Cardiac atrium fibroblast (primary cell): ENCODE data around the gene PYCARD. TPM values are rescaled to one million over a fixed set of nuclear protein-coding genes. Genes with fewer than 3 reads are reported as not detected.

Experiments used
- total RNA-seq: library from RNA; depleted of rRNA; stranded (reverse); fragments of >200 nt; gene quantifications from 2 replicates; pipeline ENCODE4 v1.2.3, GENCODE V29; 2015

The PYCARD gene
- 43.1 and 57.0 TPM in 2 replicates for total RNA-seq

GRCh38 chr16:31202414-31203375, at the start of gene PYCARD:
TSS of gene PYCARD (minus strand) at chr16:31202760. CDS start at chr16:31202690, 70 bp downstream.

GRCh38 chr16:31216422-31217135, 14.0 kb upstream of the PYCARD start, which contains the start of gene PYDC1:
TSS of gene PYDC1 (minus strand) at chr16:31217135. CDS start at chr16:31217028, 107 bp downstream.

GRCh38 chr16:31213877-31214707, 11.5 kb upstream of the PYCARD start, which contains the start of gene TRIM72:
TSS of gene TRIM72 (plus strand) at chr16:31214119. CDS start at chr16:31214739, 620 bp downstream.

DNA sequence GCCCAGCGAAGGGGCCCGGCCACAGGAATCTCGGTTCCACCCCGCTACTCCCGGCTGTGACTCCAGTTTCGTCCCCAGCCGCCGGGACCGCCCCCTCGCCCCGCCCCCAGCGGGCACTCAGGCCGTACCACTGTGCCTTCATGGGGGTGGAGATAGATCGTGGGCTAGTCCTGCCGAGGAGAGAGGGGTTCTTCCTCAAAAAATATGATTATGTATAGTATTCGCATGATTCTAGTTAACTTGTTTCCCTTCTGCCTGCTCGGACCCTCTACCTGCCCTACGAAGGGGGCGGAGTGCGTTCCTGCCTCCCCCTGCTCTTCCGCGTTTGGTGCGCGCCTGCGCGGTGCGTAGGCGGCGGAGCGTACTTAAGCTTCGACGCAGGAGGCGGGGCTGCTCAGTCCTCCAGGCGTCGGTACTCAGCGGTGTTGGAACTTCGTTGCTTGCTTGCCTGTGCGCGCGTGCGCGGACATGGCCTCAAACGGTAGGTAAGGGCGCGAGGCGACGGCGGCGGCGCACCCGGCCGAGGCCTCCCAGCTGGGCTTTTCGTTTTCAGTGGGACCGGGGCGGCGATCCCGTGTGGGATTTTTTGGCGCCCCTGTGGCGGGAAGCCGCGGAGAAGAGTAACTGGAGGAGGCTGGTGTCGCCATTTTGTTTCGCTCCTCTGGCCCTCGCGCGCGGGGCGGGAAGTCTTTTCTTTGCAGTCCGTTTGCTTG, 22.7 kb downstream of the PYCARD start, which contains the start of gene FUS:
Gene FUS, plus strand, starts transcription at position 393 of the 713 bp plus-strand sequence. Its CDS starts 76 bp downstream, at position 469.

Other genes with a start within 250 kb of the PYCARD start
- 3.1 and 4.5 TPM in 2 replicates for gene SETD1A, start 245.0 kb downstream of the PYCARD start, total RNA-seq
- gene HSD3B7, start 217.6 kb downstream of the PYCARD start, total RNA-seq, result 6.8 and 11.6 TPM in 2 replicates
- 0.16 and 0.18 TPM in 2 replicates for gene STX1B, start 192.1 kb downstream of the PYCARD start, total RNA-seq
- gene STX4, start 169.2 kb downstream of the PYCARD start, total RNA-seq, result 22.9 and 25.9 TPM in 2 replicates
- gene ZNF668, start 128.5 kb downstream of the PYCARD start, total RNA-seq, result 9.2 and 15.9 TPM in 2 replicates
- gene ZNF646, start 128.3 kb downstream of the PYCARD start, total RNA-seq, result 12.6 and 24.2 TPM in 2 replicates
- gene PRSS53, start 113.8 kb downstream of the PYCARD start, total RNA-seq, result 2.6 and 6.1 TPM in 2 replicates
- gene VKORC1, start 108.0 kb downstream of the PYCARD start, total RNA-seq, result 264 and 274 TPM in 2 replicates
- gene BCKDK, start 94.4 kb downstream of the PYCARD start, total RNA-seq, result 80.5 and 118 TPM in 2 replicates
- gene KAT8, start 85.1 kb downstream of the PYCARD start, total RNA-seq, result 17.3 and 29.5 TPM in 2 replicates
- gene PRSS8, start 67.0 kb downstream of the PYCARD start, total RNA-seq, result not detected in 2 replicates
- not detected in 2 replicates for gene PRSS36, start 52.7 kb downstream of the PYCARD start, total RNA-seq
- 34.0 and 54.2 TPM in 2 replicates for gene FUS, start 22.6 kb downstream of the PYCARD start, total RNA-seq
- gene TRIM72, start 11.4 kb upstream of the PYCARD start, total RNA-seq, result 0.54 TPM in 1 of 2 replicates, not detected in the other
- not detected in 2 replicates for gene PYDC1, start 14.4 kb upstream of the PYCARD start, total RNA-seq
- gene ITGAM, start 57.2 kb upstream of the PYCARD start, total RNA-seq, result not detected in 2 replicates
- gene ITGAX, start 152.4 kb upstream of the PYCARD start, total RNA-seq, result not detected in 2 replicates
- gene ITGAD, start 190.6 kb upstream of the PYCARD start, total RNA-seq, result not detected in 2 replicates
- gene COX6A2, start 225.6 kb upstream of the PYCARD start, total RNA-seq, result not detected in 2 replicates
- 0.65 TPM in 1 of 2 replicates, not detected in the other for gene ZNF843, start 240.0 kb upstream of the PYCARD start, total RNA-seq